Measurements from ENCODE around the gene PIEZO1.
"Not testable (repeated sequence)": the region's sequence is repeated elsewhere in the genome, so short reads cannot be mapped to it uniquely, and the experiment has no call there.

Gene PIEZO1

DNA sequence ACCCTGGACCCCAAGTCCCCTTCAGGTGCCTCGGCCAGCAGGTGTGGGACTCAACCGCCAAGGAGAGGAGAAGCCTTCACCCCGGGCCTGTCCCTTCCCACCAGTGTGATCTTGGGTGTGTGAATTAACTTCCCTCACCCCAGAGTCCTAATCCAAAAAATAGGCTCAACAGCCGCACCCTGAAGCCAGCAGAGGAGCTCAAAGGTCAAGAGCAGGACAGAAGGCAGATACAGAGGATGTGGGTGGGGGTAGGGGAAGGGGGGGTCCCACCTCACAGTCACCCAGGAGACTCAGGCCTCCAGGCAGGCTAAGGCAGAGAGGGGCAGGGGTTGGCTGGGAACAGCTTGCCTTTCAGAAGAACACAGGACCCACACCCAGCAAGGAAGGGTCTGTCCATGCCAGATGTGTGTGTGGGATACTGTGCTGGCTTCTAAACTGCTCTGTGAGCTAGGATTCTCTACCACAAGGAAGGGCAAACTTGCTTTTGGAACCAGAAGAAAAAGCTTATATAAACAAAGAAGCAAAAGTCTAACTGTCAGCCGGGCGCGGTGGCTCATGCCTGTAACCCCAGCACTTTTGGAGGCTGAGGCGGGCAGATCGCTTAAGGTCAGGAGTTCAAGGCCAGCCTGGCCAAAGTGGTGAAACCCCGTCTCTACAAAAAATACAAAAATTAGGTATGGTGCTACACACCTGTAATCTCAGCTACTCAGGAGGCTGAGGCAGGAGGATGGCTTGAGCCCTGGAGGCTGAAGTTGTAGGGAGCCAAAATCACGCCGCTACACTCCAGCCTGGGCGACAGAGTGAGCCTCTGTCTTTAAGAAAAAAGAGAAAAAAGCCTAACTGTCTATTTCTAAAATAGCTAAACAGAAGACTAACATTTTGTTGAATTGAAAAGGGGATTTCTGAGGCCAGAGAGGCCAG, 4.6 kb downstream of the PIEZO1 start:
- DNase-seq, result no peak

DNA sequence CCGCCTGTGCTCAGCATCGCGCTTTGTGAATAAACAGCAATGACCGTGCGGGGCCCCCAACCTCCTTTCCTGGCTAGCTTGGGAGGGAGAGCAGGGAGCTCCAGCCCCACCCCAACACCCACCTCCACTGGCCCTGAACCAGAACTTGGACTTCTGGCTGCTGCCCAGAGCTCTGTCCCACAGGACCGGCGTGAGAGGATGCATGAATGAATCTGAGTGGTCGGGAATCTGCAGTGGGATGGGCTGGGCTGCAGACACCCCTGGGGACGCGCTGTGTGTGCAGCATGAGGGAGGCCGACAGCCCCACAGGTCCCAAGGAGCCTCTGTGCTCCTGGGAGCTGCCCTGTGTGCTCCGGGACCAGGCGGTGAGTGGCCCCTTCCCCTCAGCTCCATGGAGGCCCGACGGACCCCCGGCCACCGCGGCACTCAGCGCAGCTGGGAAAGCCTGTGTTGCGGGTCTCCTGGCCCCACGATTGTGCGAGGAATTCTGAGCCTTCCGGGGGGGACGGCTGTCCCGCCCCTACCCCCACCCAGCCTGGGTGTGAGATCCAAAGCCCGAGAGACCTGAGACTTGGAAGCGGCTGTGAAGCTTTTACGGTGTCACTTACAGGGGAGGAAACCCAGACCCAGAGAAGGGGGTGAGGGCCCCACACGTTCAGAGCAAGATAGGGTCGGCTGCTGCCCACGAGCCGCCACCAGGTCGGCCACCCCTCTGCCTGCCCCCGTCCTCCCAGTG, 5.4 kb downstream of the PIEZO1 start:
- DNase-seq, result no peak

DNA sequence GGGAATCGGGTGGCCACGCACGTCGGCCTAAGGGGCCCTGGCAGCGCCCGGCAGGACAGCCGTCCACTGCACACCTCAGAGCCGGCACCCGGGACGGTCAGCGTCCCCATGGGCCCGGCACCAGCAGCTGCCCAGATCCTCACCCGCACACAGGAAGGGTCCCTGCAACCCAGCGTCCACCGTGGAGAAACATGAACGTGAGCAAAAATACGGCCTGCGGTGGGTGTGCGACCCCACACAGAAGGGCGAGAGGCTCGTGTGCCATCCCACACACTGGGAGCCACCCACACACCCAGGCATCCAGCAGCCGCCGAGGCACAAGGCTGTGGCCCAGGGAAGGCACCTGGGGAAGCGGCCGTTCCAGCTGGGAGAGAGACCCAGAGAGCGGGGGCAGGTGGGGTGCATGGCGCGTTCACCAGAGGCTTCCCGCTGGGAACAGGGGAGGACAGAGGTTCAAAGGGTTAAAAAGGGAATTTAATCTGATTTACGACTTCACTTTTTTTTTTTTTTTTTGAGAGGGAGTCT, 6.4 kb downstream of the PIEZO1 start:
- no peak for DNase-seq

DNA sequence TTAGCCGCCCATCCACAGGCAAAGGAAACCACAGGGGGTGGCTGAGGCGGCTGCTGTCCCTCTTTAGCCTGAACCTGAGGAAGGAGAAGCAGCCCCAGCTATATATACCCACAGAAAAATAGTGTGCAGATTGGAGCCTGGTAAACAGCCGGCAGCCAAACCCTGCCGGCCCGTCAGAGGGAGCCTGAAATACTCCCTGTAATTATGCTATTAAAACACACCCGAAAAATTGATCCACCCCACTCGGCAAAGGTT, 6.8 kb downstream of the PIEZO1 start:
- DNase-seq, result no peak

DNA sequence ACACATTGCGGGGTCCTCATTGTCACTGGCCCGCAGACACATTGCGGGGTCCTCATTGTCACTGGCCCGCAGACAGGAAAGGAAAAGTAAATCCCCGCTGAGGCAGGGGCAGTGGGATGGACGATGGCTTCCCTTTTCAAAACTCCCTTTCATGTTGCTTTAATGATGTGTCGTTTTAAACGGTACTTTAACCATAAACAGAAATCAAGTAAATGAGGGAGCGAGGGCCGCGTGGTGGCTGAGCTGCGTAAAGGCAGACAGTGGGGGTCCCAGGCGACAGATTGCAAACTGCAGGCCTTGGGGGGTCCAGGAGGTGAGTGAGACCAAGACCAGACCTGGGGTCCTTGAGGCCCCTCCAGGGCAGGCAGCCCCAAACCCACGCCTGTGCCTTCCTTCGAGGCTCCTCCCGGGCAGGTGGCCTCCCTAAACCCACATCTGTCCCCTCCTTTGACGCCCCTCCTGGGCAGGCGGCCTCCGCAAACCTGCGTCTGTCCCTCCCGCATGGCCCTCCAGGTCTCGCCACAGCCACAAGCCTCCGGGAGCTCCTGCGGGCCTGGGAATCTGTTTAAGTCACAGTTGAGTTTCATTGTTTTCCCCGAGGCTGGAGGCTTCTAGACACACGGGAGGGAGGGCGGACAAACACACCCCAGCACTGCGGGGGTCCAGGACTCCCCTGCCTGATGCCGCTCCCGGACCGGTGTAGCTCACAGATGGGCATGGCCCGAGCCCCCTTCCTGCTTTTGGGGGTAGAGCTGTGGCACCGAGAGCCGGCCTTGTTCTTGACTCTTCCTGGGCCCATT, 7.3 kb downstream of the PIEZO1 start:
- DNase-seq, result no peak

DNA sequence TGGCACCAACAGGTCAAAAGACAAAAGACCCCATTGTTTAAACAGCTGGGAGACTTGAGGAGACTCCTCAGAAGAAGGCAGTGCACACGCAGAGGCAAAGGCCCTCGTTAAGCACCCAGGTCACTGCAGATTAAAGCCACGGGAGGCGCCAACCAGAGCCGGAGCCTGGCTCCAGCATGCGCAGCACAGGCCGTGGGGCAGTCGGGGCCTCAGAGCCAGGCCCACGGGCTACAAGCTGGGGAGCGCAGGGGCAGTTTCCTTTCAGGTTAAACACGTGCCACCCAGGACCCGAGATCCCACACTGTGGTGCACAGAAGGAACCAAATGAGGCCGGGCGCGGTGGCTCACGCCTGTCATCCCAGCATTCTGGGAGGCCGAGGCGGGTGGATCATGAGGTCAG, 9.2 kb downstream of the PIEZO1 start:
- no peak for DNase-seq

DNA sequence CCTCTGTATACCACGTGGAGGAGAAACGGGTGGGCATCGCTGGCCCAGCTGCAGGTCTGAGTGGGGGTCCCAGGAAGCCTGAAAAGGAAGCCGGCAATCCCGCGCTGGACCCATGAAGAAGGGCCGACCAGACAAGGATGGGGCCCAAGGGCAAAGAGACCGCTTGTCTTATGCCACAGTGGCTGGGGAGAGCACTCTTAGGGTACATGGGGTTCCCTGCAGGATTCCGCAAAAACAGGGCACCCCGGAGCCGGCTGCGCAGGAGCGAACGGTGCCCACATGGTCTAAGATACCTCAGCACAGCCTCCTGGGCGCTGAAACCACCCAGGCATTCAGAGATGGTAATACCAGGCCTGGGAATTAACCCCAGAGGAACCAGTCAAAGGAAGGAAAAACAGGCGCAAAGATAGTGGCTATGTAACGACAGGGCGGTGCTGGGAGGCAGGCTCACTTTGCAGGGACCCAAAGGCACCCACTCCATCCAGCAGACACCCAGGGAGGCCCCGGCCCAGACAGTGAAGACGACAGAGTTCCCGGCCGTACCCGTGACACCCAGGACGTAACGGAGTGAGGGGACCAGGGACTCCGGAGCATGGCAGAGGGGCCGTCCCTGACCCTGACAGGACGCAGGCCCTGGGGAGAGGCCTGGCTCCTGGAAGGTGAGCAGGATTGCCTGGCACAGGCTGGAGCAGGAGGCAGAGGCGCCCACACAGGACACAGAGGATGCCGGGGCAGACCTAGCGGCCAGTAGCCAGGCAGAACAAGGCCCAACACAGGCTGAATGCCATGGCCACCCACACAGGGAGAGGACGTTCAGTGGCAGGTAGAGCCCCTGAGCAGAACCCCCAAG, 10.3 kb downstream of the PIEZO1 start:
- DNase-seq, result no peak

DNA sequence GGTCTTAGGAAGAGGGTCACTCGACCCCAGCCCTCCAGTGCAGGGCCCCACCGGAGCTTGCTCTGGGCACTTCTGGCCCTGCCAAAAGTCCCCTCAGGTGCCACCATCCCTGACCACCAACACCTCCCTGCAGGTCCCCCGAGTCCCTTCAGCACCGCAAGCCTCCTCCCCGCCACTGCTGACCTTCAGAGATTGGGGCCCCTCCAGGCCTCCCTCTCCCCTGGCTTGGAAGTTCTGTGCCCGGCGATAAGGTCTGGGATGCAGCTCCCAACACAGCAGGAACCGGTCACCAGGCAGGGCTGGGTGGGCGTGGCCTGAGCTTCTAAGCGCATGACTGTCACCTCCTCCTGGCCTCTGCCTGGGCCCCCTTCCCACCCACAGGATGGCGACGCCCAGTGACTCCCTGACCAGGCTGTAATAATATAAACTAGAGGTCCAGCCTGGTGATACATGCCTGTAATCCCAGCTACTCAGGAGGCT, 11.2 kb downstream of the PIEZO1 start:
- no peak for DNase-seq

DNA sequence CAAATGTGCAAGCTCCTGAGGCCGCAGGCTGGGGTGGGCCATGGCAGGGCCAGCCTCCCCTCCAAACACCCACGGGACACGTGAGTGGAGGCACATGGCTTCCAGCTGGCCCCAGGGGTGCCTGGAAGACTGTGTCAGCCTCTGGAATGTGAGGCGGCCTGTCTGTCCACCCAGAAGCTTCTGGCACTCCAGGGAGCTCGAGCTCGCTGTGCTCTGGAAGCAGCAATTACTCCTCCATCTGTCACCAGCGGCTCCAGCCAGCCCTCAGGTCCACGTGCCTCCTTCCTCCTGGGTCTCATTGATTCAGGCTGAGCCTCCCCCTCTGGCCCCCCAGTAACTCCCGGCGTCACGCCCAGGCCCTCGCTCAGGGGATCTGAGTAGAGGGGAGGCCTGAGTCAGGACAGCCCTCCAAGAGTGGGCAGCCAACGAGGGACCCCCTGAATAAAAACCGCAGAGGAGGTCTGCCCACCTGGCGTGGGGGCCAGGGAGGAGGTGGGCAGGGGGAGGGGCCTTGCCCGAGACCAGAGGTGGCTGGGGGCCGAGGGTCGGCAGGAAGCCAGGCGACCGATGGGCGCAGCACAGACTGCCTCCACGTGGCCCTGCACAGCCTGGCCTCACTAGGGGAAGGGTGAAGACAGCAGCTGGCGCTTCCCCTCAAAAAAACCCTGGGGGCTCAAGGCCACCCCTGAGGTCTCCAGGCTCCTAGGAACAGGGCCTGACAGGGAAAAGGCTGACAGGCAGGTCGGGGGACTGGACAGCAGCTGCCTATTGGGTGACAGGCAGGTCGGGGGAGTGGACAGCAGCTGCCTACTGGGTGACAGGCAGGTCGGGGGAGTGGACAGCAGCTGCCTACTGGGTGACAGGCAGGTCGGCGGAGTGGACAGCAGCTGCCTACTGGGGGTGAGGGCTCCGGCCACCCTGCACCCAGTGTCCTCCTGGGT, 11.9 kb downstream of the PIEZO1 start:
- DNase-seq, result no peak

DNA sequence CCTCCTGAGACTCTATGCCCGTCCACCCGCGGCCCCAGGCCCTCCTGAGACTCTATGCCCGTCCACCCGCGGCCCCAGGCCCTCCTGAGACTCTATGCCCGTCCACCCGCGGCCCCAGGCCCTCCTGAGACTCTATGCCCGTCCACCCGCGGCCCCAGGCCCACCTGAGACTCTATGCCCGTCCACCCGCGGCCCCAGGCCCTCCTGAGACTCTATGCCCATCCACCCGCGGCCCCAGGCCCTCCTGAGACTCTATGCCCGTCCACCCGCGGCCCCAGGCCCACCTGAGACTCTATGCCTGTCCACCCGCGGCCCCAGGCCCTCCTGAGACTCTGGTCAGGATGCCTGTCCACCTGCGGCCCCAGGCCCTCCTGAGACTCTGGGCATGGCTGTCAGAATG, 13.2 kb downstream of the PIEZO1 start:
- not testable (repeated sequence) for DNase-seq

DNA sequence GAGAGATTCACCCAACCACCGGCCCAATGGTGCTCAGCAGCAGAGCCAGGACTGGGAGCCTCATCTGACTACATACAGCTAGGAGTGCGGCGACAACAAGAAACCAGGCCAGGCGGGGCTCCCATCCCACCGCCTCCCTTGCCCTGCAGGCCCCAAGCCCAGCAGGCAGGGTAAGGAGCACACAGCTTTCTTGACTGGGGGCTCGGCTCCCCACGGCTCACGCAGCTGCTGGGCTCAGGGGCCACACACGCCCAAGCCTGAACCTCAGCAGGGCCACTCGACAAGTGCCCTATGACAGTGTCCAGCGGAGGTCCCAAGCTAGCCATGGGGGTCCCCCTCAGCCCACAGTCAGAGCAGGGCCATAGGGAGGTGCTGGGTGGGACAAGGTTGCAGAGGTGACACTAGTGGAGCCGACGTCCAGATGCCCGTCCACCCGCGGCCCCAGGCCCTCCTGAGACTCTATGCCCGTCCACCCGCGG, 13.7 kb downstream of the PIEZO1 start:
- DNase-seq, result no peak

DNA sequence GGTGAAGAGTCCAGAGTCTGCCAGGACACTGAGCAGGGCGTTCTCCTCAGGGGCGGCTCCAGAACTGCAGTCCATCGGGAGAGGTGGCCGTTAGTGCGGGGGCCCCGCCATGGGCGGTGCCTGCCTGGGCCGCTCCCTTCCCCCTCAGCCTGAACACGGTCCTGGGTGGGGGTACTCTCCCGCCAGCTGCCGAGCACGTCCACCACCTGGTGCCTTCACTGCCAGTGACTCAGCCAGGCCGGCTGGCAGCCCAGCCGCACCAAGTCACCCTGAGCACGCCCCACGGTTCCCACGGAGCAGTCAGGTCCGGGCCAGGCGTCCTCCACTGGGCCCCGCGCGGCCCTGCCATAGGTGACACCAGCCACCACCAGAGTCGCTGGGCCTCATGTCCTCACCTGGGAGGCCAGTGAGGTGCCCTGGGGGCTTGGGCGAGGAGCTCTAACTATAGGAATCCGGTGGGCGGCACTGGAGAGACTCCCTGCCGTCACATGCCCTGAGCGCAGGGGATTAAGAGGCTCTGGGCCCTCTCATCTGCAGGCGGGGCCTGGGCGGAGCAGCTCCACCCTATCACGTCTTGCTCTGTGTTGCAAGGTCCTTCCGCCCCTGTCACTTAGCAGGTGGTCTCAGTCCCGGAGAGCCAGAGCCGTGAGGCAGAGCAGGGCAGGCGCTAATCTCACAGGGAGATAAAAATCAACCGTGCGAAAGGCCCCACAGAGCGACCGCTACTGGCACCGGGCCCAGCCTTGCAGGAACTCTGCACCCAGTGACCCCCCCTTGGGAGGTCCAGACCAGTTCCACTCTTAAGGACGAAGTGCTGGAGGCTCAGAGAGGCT, 14.3 kb downstream of the PIEZO1 start:
- no peak for DNase-seq

DNA sequence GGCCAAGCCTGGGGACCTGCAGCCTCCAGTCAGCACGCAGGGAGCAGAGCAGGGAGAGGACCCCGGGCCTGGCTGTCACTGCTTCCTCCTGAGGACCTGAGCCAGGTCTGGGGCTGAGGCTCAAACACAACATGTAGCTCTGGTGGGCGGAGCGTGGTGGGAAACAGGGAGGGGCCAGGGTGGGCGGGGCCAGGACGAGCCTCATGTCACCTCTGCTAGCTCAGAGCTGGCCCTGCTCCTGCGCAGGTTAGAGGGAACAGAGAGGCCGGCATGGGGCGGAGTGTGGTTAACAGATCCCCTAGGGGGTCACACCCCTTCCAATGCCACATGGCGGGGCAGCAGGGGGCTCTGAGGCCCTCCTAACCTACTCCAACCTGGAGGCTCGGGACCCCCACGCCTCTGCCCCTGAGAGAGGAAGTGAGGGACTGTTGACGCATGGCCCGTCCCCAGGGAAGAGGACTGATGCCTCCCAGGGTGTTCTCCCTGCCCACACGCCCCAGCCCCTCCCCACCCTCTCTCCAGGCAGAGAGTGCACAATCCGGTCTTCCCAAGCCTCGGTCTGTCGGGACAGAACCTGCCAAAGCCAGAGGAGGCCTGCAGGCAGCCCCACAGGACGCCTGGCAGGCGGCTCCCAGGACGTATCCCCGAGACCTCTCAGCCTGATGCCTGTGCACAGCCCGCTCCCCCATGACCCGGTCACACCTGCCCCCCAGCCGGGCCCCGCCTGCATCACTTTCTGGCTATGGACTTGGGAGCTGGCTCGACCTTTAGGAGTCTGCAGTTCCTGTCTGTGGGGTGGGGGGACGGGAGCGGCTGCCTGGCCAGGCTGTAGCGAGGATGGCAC, 15.2 kb downstream of the PIEZO1 start:
- DNase-seq, result no peak

DNA sequence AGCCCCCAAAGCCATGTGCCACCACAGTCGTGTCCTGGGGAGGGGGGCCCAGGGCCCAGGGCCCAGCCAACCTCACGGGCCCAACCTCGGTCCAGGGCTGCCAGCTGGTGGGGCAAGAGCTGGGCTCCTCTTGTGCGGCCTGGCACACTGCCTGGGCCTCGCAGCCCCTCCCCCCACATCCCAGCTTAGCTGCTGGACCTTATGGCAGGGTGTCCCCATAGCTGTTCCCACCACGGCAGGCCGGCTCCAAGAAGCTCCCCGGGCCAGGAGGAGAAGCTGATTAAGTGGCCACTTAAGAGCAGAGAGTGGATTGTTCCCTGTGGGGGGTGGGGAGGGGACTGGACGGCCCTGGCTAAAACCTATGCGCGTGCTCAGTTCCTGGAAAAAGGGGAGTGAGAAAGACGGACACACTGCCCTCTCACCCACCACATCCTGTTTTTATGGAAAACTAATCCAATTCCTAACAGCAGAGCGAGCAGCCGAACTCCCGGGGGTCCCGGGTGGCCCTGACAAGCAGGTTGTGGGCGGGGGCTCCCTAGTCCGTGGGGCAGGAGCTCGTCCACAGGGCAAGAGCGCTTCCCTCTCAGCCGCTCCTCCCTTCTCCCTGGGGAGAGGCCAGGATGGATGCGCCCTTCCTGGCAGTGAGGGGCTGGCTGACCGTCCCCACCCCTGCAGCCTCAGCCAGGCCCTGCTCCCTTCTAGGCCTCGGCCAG, 16.8 kb downstream of the PIEZO1 start:
- DNase-seq, result no peak

DNA sequence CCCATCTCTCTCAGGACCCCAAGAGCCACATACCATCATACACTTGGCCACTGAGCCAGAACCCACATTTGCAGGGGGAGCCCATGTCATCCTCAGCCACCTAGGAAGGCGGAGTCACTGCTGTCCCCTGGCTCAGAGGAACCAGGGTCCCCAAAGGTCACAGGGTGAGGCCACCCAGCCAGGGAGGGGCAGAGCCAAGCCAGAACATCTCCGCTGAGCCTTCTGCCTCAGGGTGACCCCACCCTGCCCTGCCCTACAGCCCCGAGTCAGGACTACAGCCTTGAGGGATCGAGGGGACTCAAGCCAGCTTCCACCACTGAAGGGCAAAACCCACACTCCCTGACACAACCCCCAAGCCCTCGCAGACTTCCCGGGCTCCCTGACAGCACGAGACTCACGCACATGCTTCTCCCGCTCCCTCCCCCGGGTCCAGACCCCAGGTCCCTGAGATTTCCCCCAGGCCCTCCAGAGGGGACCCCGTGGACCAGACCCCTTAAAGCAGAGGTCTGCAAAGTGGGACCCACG, 17.4 kb downstream of the PIEZO1 start:
- DNase-seq, result no peak

DNA sequence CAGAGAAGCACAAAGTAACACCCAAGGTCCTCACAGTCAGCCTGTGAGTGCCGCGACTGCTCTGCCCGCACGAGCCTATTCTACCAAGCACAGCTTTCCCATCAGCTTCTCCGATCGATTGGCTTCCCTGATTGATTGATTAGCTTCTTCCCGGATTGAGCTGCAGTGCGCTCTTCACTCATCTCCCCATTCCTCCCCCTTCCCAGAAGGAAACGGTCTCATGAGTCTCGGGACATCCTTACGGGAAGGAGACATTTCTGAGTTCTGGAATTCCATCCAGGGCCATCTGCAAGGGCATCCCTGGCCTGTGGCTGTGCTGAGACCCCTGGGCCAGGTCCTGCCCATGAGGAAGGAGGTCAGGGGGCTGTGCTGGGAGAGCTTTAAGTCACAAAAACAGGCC, 18.0 kb downstream of the PIEZO1 start:
- no peak for DNase-seq

DNA sequence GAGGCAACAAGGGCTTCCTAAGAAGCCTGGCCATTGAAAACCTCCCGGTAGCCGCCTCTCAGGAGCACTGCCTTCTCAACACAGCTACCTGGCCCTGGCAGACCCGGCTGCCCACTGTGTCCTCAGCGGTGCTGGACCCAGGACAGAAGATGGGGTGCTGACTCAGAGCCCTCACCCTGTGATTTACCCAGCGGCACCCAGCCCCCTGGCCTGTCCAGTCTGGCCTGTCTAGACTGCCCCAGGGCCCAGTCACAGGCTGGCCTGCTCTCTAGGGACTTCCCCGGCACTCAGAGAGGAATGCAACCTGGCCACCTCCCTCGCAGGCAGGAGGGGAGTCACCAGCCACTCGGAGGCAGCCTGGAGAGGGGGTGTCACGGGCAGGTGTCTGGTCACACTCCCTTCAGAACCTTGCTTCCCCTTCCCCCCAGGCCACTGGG, 20.1 kb downstream of the PIEZO1 start:
- DNase-seq, result no peak

DNA sequence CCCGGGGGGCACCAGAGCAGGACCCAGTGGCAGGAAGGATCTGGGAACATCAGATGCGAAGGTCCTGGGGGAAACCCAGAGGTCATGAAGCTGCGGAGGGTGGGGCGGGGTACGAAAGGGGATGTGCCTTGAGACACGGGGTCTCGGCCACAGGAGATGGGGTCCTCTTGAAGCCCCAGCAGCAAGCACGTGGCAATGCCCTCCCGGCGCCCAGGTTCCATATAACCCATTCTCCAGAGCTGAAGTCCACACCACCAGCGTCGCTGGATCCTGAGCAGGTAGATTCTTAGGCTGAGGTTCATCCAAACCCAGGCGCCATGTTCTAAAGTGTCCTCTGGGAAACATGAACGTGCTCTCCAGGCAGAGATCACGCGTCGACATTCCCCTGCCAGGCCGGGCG, 20.9 kb downstream of the PIEZO1 start:
- DNase-seq, result no peak
